WERI-Rb-1 (cell line): ENCODE data around the gene MSTN.

Experiments
- DNase-seq: peaks from one replicate; pipeline ENCODE4 v3.0.0-alpha.2; 2020
- H3K27ac ChIP-seq: fragments of 250-450 bp; sonication (Bioruptor Pico); 2 replicates; pipeline ENCODE4 v1.5.1; 2020; ENCODE audit warnings: mild to moderate bottlenecking, moderate library complexity
- H3K27me3 ChIP-seq: fragments of 250-450 bp; sonication (Bioruptor Pico); 2 replicates; pipeline ENCODE4 v1.5.1; 2021; ENCODE audit warnings: mild to moderate bottlenecking, low read depth, moderate library complexity; ENCODE audit not compliant: insufficient read depth, severe bottlenecking
- H3K36me3 ChIP-seq: fragments of 250-450 bp; sonication (Bioruptor Pico); 2 replicates; pipeline ENCODE4 v1.5.1; 2020; ENCODE audit warnings: mild to moderate bottlenecking, moderate library complexity
- H3K4me3 ChIP-seq: 2 replicates; pipeline ENCODE4 v1.5.1; 2011; ENCODE audit warnings: low read depth, mild to moderate bottlenecking, control low read depth, low read length
- H3K9me3 ChIP-seq: fragments of 250-450 bp; sonication (Bioruptor Pico); 2 replicates; pipeline ENCODE4 v1.5.1; 2021; ENCODE audit warnings: mild to moderate bottlenecking, moderate library complexity; ENCODE audit not compliant: severe bottlenecking
- CTCF ChIP-seq: IDR thresholded peaks from 2 replicates; pipeline ENCODE4 v1.5.1; 2011; ENCODE audit warnings: low read depth, mild to moderate bottlenecking, control low read depth, inconsistent platforms, low read length

MSTN gene

GRCh38 chr2:190105554-190105953, 43.0 kb upstream of the MSTN start:
- TF ChIP-seq CTCF, result no peak
- Histone ChIP-seq H3K27me3 (no peaks in the 10 kb centered on the region), H3K27ac (no peak overlapping the region), H3K9me3 (no peaks in the 10 kb centered on the region), H3K4me3 (no peak overlapping the region), H3K36me3 (no peaks in the 10 kb centered on the region)
- no peak for DNase-seq

- Histone ChIP-seq H3K4me3 (no peak overlapping the region), H3K36me3 (no peaks in the 10 kb centered on the region), H3K27me3 (no peaks in the 10 kb centered on the region), H3K27ac (no peak overlapping the region), H3K9me3 (peaks cover 4% of the 10 kb centered on the region)
- DNase-seq, result no peak
- TF ChIP-seq CTCF, result no peak
Measured at GRCh38 chr2:190103144-190103543, 40.6 kb upstream of the MSTN start.

DNA sequence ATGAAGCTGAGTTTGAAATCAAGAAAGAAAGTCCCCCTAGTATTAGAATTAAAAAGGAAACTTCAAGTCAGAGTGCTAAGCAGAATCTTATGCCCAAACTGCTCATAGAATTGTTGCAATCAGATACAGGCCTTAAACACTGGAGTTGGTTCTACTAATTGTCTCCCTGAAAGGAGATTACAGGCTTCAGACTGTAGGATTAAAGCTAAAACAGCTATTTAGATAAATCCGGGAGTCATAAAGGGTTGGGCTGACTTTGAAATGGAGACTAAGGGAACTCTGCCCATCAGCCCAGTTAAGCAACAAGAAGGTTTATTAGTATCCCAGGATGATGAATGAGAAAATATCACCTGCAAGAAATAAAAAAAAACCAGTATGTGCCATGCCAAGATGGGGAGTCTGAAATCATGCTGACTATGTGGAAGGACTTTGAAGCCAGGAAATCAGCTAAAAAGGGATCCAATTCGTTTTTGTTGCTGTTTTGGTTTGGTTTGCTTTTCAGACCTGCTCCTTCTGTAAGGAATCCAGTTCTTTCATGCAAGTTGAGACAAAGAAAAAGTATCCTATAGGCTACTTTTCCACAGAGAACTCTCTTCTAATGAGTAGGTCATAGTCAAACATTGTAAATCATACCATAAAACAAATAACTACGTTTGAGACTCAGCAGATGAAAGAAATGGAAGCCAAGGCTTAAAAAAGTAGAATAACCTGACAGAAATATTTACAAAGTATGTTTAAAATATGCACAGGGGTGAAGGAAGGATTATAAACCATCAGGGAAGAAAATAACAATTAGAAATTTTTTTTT, 37.6 kb upstream of the MSTN start:
- H3K27me3 ChIP-seq, result no peaks in the 10 kb centered on the region
- no peak overlapping the region for H3K4me3 ChIP-seq
- no peak for TF ChIP-seq CTCF
- H3K9me3 ChIP-seq, result peaks cover 6% of the 10 kb centered on the region
- DNase-seq, result no peak
- H3K27ac ChIP-seq, result no peak overlapping the region
- no peaks in the 10 kb centered on the region for H3K36me3 ChIP-seq

DNA sequence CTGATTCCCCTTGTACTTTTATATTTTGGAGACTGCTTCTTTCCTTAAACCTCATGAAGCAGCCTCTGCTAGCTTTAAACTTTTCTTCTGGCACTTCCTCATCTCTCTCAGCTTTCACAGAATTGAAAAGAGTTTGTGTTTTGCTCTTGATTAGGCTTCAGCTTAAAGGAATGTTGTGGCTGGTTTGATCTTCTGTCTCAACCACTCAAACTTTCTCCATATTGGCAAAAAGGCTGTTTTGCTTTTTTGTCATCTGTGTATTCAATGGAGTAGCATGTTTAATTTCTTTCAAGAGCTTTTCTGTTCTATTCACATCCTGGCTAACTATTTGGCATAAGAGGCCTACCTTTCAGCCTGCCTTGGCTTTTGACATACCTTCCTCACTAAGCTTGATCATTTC, 36.3 kb upstream of the MSTN start:
- Histone ChIP-seq H3K27ac (no peak overlapping the region), H3K36me3 (no peaks in the 10 kb centered on the region), H3K4me3 (no peak overlapping the region), H3K27me3 (no peaks in the 10 kb centered on the region), H3K9me3 (peaks cover 6% of the 10 kb centered on the region)
- no peak for TF ChIP-seq CTCF
- no peak for DNase-seq

DNA sequence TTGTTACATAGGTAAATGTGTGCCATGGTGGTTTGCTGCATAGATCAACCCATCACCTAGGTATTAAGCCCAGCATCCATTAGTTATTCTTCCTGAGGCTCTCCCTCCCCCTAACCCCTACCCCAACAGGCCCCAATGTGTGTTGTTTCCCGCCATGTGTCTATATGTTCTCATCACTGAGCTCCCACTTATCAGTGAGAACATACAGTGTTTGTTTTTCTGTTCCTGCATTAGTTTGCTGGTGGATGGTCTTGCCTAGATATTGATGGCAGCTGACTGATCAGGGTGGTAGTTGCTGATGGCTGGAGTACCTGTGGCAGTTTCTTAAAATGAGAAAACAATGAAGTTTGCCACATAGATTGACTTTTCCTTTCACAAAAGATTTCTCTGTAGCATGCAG, 34.6 kb upstream of the MSTN start:
- Histone ChIP-seq H3K27me3 (no peaks in the 10 kb centered on the region), H3K9me3 (peaks cover 6% of the 10 kb centered on the region), H3K27ac (no peak overlapping the region), H3K36me3 (no peaks in the 10 kb centered on the region), H3K4me3 (no peak overlapping the region)
- TF ChIP-seq CTCF, result no peak
- DNase-seq, result no peak
